ENCODE data around the gene BRAF.

GRCh38 chr7:140924019-140924820 is 509 bp downstream of the BRAF start:
- no peak for TF ChIP-seq YY1 (IDR thresholded peaks at IDR 0.05; ENCODE audit: insufficient read depth, insufficient read length)
- no peak for TF ChIP-seq SUZ12 (IDR thresholded peaks at IDR 0.05; ENCODE audit: extremely low read depth, insufficient read depth, insufficient read length)
